DMS 273 (cell line): ENCODE data around the gene PRKCH.

Experiments
- DNase-seq: peaks from one replicate; lab custom pipeline; 2025; ENCODE audit not compliant: unreplicated experiment; lab: John Stamatoyannopoulos, UW

Gene PRKCH

GRCh38 chr14:61471297-61472005, 150.1 kb downstream of the PRKCH start:
- no peak for DNase-seq

DNA sequence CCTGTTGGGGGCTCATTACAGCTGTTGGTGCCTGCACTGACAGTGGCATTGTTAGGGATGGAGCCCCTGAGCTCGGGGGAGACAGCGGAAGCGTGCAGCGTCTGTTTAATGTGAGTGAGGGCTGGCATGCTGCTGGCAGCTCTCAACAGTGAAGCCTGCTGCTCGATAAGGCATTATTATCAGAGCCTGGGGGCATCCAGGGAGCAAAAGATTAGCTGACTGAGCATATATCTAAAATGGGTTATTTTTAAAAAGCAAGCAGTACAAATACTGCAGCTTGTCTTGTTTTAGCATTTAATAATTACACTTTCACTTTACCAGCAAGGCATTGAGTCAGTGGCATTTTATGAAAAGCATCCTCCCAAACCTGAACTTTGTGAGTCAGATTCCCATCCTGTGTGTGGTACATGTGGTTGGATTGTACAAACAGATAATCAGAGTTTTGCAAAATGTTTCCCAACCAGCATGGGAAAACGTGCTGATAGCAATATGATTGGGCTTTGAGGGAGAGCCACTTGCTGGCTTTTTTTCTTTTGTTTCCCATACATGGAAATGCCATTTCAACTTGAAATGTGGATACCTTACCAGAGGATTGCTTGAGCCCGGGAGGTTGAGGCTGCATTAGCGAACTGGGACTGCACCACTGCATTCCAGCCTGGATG, 150.8 kb downstream of the PRKCH start:
- DNase-seq, result no peak

DNA sequence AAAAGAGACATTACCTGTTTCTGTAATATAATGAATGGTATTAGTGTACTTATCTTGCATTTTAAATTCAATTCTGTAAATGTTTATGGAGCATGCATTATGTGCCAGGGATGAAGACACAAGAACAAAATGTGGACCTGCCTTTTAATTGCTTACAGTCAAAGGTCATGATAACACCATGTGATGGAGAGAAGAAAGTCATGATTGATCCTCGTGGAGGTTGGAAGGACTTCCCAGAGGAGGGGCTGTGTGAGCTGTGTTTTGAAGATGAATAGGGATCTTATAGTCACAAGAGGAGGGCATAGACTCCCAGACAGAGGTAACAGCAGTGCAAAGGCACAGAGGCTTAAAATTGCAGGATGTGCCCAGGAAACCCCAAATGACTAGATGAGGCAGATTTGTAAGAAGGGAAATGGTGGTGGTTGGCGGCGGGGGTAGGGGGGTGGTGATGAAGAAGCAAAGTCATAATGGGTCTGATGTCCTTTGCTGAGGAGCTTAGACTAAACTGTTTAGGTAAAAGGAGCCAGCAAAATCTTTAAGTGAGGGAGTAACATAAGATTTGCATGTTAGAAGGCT, 151.5 kb downstream of the PRKCH start:
- no peak for DNase-seq

GRCh38 chr14:61474015-61474414, 152.6 kb downstream of the PRKCH start:
- no peak for DNase-seq

DNA sequence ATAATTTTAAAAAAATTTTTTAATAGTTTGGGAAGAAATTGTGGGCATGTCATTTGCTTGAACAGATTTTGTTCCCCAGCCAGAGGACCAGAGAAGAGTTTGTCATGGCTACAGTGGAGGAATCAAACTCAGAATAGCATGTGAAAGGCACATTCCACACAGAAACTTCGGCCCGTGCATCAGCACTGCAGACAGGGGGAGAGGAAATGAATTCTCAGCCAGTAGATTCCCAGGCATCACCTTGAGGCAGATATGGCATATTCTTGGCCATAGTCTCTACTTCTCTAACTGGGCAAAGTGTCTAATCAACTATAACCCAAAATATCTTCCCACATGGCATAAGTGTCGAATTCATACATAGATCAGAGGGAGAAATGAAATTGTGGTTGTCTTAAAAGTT, 153.3 kb downstream of the PRKCH start:
- DNase-seq, result no peak

GRCh38 chr14:61475316-61475715, 153.9 kb downstream of the PRKCH start:
- peak; percentile 85 for DNase-seq

DNA sequence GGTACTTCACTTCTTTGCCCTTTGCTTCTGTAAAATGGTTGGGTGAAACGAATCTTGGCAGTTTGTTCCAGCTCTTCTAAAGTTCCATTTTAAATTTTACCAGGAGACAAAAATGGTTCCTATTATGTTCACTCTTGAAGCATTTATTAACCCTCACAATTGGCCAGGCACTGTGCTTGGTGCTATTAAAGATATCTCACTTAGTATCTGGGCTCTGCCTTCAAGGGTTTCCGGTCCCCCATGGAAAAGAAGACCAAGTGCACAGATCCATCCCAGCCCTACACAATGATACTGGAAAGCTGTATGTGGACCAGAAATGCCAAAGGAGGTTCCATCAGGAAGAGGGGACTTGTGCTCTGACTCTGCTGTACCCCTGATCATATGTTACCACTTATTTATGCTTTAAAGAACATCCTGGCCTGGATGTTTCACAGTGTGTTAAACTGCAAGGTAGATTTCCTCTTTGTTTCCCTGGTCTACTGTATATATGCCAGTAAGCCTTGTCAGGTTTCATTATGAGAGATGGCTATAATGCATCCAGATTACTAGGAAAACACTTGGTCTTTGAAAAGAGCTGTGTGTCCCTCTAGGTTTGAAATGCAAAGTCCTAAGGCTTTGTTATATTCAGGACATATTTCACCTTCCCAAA, 154.8 kb downstream of the PRKCH start:
- no peak for DNase-seq

DNA sequence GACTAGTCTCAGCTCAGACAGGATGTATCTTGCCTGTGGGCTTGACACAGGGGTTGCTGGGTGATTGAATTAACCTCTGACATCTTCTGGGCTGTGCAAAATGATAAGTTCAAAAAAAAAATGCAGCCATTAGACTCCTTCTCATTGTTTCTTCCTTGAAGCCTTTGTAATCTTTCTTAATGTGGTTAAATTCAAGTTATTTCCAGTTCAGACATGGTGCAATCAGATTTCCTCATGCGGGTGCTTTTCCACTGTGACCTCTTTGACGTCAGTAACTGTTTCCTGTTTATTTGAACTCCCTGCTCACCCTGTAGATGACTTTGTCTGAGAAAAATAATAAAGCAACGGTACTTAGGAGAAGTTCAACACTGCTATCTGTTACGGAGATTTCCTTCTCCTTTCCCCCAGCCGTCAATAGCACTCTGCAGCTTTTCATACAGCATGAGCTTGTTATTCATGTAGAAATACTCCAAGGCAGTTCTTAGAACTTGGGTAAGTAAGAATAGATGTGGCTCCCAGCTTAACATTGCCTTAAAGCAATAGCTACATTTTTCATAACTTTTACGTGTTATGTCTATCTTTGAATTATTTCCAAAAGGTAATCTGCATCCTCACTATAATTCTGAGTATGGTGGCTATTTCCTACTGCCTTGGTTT, 155.5 kb downstream of the PRKCH start:
- DNase-seq, result no peak

GRCh38 chr14:61477712-61478462, 156.5 kb downstream of the PRKCH start:
- DNase-seq, result no peak

- DNase-seq, result no peak
Measured at GRCh38 chr14:61478971-61479473, 157.6 kb downstream of the PRKCH start.

GRCh38 chr14:61479746-61480502, 158.5 kb downstream of the PRKCH start:
- no peak for DNase-seq

- DNase-seq, result no peak
Measured at GRCh38 chr14:61480704-61481285, 159.4 kb downstream of the PRKCH start.

DNA sequence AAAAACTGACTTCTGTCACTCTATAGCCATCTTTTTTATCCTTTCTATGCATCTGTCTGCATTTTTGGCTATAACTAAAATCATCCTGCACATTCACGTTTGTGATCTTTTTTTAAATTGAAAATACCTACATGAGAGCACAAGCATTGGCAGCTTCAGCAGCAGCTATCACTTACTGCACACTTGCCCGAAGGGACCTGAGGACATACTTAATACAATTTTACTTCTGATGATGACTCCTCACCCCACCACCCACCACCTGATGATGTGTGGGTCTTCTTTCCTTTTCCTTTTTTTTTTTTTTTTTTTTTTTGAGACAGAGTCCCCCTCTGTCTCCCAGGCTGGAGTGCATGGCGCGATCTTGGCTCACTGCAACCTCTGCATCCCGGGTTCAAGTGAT, 160.3 kb downstream of the PRKCH start:
- DNase-seq, result no peak

GRCh38 chr14:61482348-61483206, 161.2 kb downstream of the PRKCH start:
- DNase-seq, result peak; percentile 7

DNA sequence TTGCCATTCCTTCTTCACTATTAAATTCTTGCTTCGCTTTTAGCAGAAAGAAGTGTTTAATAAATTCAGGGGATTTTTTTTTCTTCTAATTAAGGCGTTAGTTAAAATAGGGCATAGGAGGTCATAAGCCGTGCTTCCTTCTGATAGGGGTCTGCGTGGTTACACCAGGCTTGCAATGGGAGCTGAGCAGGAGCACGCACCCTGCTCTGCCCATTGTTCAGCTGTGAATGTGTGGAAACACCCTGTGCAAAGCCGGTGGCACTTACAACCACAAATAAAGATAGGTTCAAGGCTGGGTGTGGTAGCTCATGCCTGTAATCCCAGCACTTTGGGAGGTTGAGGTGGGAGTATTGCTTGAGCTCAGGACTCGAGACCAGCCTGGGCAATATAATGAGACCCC, 162.1 kb downstream of the PRKCH start:
- no peak for DNase-seq

DNA sequence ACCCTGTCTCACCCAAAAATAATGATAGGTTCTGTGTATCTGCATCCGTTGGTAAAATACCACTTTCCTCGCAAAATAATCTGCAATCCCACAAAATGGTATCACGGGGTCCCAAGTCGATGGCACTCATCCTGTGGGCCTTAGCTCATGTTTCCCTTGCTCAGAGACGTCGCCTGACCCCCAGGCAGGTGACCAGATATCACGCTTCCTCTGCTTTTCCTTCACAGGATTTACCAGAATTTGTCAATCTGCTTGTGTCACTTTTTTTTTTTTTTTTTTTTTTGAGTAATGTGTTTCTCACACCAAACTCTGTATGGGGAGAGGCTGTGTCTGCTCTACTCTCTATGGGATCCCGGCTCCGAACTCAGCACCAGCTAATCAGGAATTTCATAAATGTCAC, 162.7 kb downstream of the PRKCH start:
- DNase-seq, result no peak

- DNase-seq, result no peak
Measured at GRCh38 chr14:61484826-61485584, 163.6 kb downstream of the PRKCH start.

DNA sequence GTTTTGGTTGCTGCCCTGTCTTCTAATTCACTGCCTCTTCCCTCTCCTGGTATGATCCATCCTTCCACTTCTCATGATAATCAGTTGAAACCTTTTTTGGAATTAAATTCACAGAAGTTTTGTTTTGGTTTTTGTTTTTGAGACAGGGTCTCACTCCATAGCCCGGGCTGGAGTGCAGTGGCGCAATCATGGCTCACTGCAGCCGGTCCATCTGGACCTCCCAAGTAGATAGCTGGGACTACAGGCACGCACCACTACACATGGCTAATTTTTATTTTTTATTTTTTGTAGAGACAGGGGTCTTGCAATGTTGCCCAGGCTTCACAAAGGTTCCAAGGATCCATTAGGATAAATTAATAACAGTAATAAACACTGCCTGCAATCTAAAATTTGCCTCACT, 164.3 kb downstream of the PRKCH start:
- DNase-seq, result no peak
